ENCODE data around the gene AKR1C1. TPM values are rescaled to one million over a fixed set of nuclear protein-coding genes. Genes with fewer than 3 reads are reported as not detected.

The AKR1C1 gene
- total and polyA plus RNA-seq, 9 of the 15 experiments (the other 6 are each of a cell fraction or from before 2014, with no cell fraction given) = 43.5 to 180 (median 82.4) TPM

DNA sequence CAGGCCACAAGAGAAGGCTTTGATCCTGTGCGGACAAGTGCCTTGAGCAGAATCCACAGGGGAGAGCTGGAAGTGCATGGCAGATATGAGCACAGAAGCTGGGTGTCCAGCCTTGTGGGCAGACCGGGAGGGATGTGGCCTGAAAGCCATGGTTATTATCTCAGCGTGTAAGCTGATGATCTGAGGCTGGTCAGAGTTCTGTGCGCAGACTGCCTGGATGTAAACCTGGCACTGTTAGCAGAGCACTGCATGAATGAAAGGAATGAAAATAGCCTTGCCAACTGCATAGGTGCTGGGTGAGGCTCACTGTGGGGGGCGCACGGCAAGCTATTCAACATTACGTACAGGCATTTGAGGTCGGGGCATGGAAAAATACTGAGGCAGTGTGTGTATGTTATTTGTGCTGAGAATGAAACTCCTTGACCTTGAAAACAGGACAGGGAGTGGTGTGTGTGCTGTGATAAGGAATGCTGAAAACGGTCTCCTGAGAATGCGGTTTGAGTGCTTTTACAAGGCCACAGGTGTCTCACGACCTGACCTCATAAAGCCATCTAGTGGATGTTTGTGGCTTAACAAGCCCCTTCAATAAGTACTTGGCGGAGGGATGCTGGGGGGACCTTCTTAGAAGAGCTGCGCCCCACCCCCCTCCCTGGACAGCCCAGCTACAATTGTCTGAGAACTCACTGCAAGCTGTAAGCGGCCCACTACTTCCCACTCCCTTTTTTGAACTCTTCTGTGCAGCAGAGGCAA is 18.7 kb downstream of the AKR1C1 start (continued):
- TF ChIP-seq JUNB (CRISPR knock-in tag; conservative IDR thresholded peaks at IDR 0.05) = no peak
- TF ChIP-seq CBX5 (IDR thresholded peaks at IDR 0.05; ENCODE audit: borderline replicate concordance, low read depth) = no peak
- TF ChIP-seq CAMTA2 (CRISPR knock-in tag; conservative IDR thresholded peaks at IDR 0.05) = no peak
- peak; percentile 88 for TF ChIP-seq LEF1 (IDR thresholded peaks at IDR 0.05)
- TF ChIP-seq ZFP30 (CRISPR knock-in tag; IDR thresholded peaks at IDR 0.05; ENCODE audit: borderline replicate concordance) = no peak
- TF ChIP-seq, protein P1, sequence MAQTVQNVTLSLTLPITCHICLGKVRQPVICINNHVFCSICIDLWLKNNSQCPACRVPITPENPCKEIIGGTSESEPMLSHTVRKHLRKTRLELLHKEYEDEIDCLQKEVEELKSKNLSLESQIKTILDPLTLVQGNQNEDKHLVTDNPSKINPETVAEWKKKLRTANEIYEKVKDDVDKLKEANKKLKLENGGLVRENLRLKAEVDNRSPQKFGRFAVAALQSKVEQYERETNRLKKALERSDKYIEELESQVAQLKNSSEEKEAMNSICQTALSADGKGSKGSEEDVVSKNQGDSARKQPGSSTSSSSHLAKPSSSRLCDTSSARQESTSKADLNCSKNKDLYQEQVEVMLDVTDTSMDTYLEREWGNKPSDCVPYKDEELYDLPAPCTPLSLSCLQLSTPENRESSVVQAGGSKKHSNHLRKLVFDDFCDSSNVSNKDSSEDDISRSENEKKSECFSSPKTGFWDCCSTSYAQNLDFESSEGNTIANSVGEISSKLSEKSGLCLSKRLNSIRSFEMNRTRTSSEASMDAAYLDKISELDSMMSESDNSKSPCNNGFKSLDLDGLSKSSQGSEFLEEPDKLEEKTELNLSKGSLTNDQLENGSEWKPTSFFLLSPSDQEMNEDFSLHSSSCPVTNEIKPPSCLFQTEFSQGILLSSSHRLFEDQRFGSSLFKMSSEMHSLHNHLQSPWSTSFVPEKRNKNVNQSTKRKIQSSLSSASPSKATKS (CRISPR knock-in tag; IDR thresholded peaks at IDR 0.05) = no peak
- no peak for TF ChIP-seq FOXA1 (IDR thresholded peaks at IDR 0.05; ENCODE audit: borderline replicate concordance)
- no peak for TF ChIP-seq BCOR (IDR thresholded peaks at IDR 0.05)
- TF ChIP-seq HDAC2 (IDR thresholded peaks at IDR 0.05) = peak; percentile 84
- no peak for TF ChIP-seq SPI1 (IDR thresholded peaks at IDR 0.05; ENCODE audit: borderline replicate concordance, low read depth, low read length)
- TF ChIP-seq PHF21A (IDR thresholded peaks at IDR 0.05; ENCODE audit: borderline replicate concordance, low read depth) = 0 out of 2 replicates have a peak, but pooled peaks have one; percentile 44
- no peak for TF ChIP-seq SIN3A (IDR thresholded peaks at IDR 0.05; ENCODE audit: borderline replicate concordance in 2 of 2, control insufficient read depth in 1 of 2, low read depth in 2 of 2, low read length in 2 of 2)
- TF ChIP-seq HLTF (IDR thresholded peaks at IDR 0.05) = no peak
- TF ChIP-seq ZNF766 (CRISPR knock-in tag; conservative IDR thresholded peaks at IDR 0.05) = no peak
- TF ChIP-seq DACH1 (IDR thresholded peaks at IDR 0.05; ENCODE audit: partially characterized antibody) = no peak
- peak; percentile 55 for TF ChIP-seq FOSL1 (tag; conservative IDR thresholded peaks at IDR 0.05)
- no peak for TF ChIP-seq PHB (CRISPR knock-in tag; IDR thresholded peaks at IDR 0.05)
- TF ChIP-seq, protein P2, sequence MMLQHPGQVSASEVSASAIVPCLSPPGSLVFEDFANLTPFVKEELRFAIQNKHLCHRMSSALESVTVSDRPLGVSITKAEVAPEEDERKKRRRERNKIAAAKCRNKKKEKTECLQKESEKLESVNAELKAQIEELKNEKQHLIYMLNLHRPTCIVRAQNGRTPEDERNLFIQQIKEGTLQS (IDR thresholded peaks at IDR 0.05) = no peak
- TF ChIP-seq, protein P2 (CRISPR knock-in tag; conservative IDR thresholded peaks at IDR 0.05) = no peak
- TF ChIP-seq TARDBP (IDR thresholded peaks at IDR 0.05) = peak; percentile 76; the same call in 1 of the 2 replicates
- TF ChIP-seq NFRKB (IDR thresholded peaks at IDR 0.05; ENCODE audit: low read depth) = no peak
- TF ChIP-seq, protein P3, sequence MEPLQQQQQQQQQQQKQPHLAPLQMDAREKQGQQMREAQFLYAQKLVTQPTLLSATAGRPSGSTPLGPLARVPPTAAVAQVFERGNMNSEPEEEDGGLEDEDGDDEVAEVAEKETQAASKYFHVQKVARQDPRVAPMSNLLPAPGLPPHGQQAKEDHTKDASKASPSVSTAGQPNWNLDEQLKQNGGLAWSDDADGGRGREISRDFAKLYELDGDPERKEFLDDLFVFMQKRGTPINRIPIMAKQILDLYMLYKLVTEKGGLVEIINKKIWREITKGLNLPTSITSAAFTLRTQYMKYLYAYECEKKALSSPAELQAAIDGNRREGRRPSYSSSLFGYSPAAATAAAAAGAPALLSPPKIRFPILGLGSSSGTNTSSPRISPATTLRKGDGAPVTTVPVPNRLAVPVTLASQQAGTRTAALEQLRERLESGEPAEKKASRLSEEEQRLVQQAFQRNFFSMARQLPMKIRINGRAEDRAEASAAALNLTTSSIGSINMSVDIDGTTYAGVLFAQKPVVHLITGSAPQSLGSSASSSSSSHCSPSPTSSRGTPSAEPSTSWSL (CRISPR knock-in tag; IDR thresholded peaks at IDR 0.05; ENCODE audit: borderline replicate concordance) = no peak
- TF ChIP-seq, protein P4, sequence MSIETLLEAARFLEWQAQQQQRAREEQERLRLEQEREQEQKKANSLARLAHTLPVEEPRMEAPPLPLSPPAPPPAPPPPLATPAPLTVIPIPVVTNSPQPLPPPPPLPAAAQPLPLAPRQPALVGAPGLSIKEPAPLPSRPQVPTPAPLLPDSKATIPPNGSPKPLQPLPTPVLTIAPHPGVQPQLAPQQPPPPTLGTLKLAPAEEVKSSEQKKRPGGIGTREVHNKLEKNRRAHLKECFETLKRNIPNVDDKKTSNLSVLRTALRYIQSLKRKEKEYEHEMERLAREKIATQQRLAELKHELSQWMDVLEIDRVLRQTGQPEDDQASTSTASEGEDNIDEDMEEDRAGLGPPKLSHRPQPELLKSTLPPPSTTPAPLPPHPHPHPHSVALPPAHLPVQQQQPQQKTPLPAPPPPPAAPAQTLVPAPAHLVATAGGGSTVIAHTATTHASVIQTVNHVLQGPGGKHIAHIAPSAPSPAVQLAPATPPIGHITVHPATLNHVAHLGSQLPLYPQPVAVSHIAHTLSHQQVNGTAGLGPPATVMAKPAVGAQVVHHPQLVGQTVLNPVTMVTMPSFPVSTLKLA (conservative IDR thresholded peaks at IDR 0.05) = no peak
- TF ChIP-seq ATF1 (CRISPR knock-in tag; IDR thresholded peaks at IDR 0.05) = no peak
- peak; percentile 75 for TF ChIP-seq ATF1 (tag; IDR thresholded peaks at IDR 0.05)
